ELF-1 (cell line): ENCODE results near the gene CAMKK2.
"Not testable (repeated sequence)": the region's sequence is repeated elsewhere in the genome, so short reads cannot be mapped to it uniquely, and the experiment has no call there.

Source experiments
- DNase-seq: peaks from one replicate; pipeline ENCODE4 v3.0.0-alpha.2; 2016; ENCODE audit warnings: low read depth, low spot score

Gene CAMKK2

GRCh38 chr12:121296618-121297434 lies at the start of gene CAMKK2:
TSS of gene CAMKK2 (minus strand) at chr12:121296709. CDS start at chr12:121274526, 22,183 bp downstream.
- DNase-seq: peak; percentile 81

DNA sequence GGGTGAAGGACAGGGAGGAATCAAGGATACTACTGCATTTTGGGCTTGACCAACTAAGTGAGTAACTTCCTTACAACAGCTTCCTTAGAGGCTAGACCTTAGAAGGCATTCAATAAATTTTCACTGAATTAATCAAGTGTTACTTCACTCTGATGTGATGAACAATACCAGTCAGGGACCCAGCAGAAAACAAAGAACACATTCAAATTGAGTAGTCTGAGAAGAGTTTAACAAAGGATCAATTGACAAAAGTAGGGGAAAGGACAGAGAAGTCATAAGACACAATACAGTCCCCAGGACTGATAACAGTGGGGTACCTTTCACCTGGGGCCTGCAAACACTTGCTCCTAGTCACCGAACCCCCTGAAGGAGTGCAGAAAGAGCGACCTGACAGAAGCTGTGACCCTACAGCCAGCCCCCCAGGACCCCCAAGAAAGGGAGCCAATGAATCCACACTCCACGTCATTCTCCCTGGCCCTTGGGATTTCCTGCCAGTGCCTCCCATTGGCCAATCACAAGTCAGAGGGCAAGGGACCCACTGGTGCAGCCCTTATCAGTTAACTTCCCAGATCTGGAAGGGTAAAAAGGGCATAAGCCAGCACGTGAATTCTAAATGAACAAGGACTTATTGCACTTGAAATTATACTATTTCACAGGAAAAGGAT lies 48.8 kb upstream of the CAMKK2 start:
- no peak for DNase-seq

GRCh38 chr12:121344506-121344905 lies 48.0 kb upstream of the CAMKK2 start:
- DNase-seq: no peak

- DNase-seq: no peak
These were observed 40.9 kb upstream of the CAMKK2 start for GRCh38 chr12:121337416-121337815.

- peak; percentile 21 for DNase-seq
These were observed 38.2 kb upstream of the CAMKK2 start for GRCh38 chr12:121334513-121335343.

- DNase-seq: no peak
These were observed 37.2 kb upstream of the CAMKK2 start for GRCh38 chr12:121333747-121334146.

DNA sequence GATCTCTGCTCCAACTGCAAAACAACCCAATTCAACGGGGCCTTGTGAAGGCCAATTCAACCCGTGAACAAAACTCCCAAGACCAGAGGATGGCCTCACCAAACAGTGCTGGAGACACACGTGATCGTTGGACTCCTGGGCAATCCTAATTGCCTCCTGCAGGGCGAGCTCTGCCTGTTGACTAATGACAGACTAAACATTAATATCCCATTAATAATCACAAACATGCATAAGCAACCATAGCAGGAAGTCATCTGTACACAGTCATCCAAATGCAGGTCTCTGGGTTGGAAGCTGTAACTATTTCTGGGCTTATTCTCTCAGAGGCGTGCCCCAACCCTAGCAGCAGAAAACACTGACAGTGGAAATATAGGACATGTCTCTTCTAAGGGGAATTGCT lies 34.7 kb upstream of the CAMKK2 start:
- no peak for DNase-seq

- DNase-seq: no peak
These were observed 34.2 kb upstream of the CAMKK2 start for GRCh38 chr12:121330692-121331091.

DNA sequence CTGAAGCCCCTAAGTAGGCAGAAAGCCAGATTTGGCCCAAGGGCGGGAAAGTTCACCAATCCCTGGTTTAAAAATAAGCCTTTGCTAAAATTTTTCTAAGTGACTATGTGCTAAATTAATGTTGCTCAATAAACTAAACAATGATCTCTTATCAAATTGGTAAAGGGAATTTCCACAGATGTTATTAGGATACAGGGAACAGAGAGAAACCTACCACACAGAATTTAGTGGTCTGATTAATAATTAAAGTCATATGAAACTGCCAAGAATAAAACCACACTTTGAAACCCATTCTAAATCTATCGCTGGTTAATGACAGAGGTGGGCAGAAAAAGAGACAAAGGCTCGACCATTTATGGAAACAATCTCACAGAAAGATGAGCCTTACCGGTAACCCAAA lies 33.7 kb upstream of the CAMKK2 start:
- no peak for DNase-seq

- DNase-seq: no peak
These were observed 32.1 kb upstream of the CAMKK2 start for GRCh38 chr12:121328620-121329019.

DNA sequence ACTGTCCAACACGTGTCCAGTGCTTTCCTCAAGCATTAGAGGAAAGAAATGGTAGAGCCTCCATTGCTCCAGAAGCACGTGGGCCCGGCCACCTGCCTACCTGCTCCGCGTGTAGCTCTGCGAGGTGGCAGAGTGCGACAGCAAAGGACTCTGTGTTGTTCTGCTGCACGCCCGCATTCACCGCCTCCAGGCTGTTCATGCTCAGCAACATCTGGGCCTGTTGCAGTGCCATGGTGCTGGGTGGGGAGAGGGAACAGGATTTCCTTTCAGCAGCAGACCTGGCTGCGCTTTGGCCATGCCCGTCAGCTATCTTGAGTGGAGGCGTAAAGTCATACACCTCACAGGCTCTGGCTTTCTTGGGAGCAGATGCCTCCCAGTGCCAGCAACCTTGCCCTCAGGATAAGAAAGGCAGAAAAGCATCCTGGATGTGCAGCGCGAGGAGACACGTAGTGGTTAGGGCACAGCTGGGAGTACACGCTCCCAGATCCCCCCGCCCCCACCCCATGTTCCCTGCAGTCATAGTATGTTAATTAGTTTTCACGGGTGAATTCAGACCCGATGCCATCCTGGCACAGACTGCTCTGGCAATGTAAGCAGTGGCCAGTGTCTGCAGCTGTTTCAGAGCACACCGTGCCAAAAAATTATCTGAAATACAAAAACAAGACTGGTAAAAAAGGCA lies 30.6 kb upstream of the CAMKK2 start:
- no peak for DNase-seq

DNA sequence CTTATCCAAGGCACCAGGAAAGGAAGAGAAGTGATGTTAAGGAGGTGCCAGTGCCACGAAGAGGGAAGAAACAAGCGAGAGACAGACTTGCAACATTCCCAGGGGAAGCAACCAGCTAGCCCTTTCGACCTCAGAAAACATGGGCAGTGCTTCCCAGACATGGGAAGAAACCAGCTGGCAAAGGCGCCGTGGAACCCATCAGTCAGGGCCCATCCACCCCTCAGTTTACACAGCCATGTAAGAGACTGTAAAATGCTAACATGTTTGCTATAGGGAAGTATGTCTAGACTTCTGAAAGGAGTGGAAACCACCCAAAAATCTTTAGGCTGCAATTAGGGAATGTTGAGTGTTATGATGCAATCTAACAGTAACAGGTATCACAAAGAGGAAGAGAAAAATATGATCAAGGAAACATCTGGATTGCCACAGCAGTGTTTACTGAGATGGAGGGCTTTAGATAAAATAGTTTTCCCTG lies 29.4 kb upstream of the CAMKK2 start:
- no peak for DNase-seq

- DNase-seq: no peak
These were observed 27.4 kb upstream of the CAMKK2 start for GRCh38 chr12:121323908-121324307.

- no peak for DNase-seq
These were observed 21.6 kb upstream of the CAMKK2 start for GRCh38 chr12:121318121-121318520.

- DNase-seq: no peak
These were observed 17.9 kb upstream of the CAMKK2 start for GRCh38 chr12:121314431-121314830.

- not testable (repeated sequence) for DNase-seq
These were observed 13.7 kb upstream of the CAMKK2 start for GRCh38 chr12:121310231-121310630.

- DNase-seq: not testable (repeated sequence)
These were observed 10.9 kb upstream of the CAMKK2 start for GRCh38 chr12:121307397-121307796.

DNA sequence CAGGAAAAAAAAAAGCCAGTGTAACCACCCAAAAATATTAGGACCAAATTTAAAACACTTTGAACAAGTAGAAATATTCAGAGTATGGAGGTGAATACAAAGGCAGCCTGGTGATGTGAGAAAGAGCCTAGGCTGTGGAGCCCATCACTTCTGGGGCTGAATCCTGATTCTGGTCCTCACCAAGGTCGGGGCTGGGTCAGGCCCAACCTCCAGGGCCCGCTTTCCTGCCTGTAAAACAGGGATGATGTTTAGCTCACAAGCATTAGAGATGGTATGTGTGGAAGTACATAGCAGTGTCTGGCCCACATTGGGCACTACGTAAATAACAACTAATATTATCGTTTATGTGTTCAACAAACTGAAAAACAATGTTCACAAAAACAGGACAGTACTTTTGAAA lies 7.8 kb upstream of the CAMKK2 start:
- no peak for DNase-seq

DNA sequence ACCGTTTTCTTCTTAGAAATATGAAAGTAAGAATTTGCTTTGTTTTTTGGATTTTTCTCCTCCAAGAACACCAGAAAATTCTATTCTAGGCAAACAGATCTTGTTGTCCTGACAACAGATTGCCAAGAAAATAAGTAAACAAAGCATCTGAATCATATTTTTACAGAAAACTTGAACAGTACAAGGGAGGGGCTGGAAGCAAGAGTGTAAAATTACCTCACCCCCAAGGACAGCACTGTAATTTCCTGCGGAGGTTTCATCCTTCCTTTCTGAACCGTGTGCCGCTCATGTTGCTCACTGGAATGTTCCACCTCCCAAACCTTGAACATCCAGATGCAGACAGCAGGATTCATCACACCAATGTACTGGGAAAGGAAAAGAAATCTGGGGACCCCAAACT lies 5.4 kb upstream of the CAMKK2 start:
- DNase-seq: no peak

DNA sequence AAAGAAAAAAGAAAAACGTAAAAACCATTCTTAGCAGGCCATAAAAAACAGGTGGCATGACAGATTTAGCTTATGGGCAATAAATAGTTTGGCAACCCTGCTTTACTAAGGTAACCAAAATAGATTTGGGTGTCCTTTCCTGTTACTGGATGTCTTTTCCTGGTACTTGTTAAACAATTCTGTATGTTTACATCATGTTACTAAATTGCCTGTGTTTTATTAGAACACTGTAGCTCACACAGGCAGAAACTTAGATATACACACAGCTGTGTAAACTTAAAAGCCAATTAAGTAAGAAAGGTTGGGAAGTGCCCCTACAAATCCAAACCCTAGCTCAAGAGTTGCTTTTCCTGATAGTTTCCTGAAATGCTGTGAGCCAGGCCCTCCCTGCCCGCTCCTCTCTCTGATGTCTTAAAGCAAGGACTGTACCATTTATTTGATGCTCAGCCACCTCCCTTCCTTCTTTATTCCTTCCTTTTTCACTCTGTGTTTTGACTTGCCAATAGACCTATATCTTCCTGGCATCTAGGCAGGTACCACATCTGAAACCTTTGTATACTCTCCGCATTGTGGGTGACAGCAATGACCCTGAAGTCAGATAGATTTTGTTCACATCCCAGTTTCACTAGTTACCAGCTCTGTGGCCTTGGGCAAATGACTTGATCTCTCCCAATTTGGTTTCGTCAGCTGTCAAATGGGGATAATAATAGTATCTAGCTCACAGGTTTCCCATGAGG lies 3.7 kb upstream of the CAMKK2 start:
- no peak for DNase-seq

DNA sequence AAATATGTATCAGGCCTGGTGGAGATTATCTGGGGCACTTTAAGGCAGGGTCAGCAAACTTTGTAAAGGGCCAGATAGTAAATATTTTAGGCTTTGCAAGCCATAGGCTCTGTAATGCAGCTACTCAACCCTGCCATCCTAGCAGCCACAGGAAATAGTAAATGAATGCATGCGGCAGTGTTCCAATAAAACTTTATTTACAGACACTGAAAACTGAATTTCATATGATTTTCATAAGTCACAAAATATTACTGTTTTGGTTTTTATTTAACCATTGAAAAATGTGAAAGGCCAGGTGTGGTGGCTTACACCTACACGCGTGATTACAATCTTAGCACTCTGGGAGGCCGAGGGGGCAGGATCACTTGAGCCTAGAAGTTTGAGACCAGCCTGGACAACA lies 3.2 kb upstream of the CAMKK2 start:
- DNase-seq: no peak
